Sigmoid colon (tissue), 4 donors: Measurements from ENCODE around the gene DCC.

Experiments
- EP300 ChIP-seq, 4 donors: sonication (generic); formaldehyde crosslinking; IDR thresholded peaks; one replicate each; pipeline ENCODE4 v1.6.1; 2017; ENCODE audit warnings: antibody characterized with exemption in 4 of 4
- TF ChIP-seq, protein P1 (sequence below), 4 experiments: fragments of 450-650 bp in 3 of 4; fragments of 200-600 bp in 1 of 4; IDR thresholded peaks; one replicate each; pipeline ENCODE4 v1.5.1; 2016 to 2019; ENCODE audit warnings: antibody characterized with exemption in 4 of 4, mild to moderate bottlenecking in 3 of 4, moderate library complexity in 2 of 4

DNA sequence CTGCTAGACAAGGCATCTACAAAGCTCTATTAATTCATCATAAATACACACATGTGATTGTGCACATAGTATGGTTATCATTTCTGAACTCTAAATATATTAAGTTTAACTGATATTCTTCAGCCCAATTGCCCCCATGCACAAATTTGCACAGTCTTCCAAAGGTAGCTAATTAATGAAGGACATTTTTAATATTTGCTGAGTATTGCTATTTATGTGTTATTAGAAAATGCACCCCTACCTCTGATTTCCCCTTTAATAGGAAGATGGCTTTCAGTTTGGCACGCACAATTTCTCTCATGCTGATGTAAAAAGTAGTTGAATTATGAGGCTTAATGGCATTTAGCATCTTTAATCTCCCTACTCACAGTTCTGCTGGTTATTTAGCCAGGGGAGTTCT, 242.1 kb downstream of the DCC start:
- TF ChIP-seq, protein P1, sequence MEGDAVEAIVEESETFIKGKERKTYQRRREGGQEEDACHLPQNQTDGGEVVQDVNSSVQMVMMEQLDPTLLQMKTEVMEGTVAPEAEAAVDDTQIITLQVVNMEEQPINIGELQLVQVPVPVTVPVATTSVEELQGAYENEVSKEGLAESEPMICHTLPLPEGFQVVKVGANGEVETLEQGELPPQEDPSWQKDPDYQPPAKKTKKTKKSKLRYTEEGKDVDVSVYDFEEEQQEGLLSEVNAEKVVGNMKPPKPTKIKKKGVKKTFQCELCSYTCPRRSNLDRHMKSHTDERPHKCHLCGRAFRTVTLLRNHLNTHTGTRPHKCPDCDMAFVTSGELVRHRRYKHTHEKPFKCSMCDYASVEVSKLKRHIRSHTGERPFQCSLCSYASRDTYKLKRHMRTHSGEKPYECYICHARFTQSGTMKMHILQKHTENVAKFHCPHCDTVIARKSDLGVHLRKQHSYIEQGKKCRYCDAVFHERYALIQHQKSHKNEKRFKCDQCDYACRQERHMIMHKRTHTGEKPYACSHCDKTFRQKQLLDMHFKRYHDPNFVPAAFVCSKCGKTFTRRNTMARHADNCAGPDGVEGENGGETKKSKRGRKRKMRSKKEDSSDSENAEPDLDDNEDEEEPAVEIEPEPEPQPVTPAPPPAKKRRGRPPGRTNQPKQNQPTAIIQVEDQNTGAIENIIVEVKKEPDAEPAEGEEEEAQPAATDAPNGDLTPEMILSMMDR (IDR thresholded peaks at IDR 0.05), result no peak
- TF ChIP-seq EP300 (IDR thresholded peaks at IDR 0.05), result no peak
